Naive thymus-derived CD4-positive, alpha-beta T cell (primary cell): ENCODE measurements around the gene UHRF1. TPM values are rescaled to one million over a fixed set of nuclear protein-coding genes. Genes with fewer than 3 reads are reported as not detected.

Experiments used
- ATAC-seq: fragments of 150-1000 bp; cut with Tn5 transposase; 2 replicates; pipeline ENCODE4 v1.10.0; 2021; ENCODE audit warnings: mild to moderate bottlenecking, moderate library complexity
- CTCF ChIA-PET: fragments of 350-600 bp; sonication (Branson Sonifier 250); formaldehyde crosslinking; loops from one replicate; lab custom pipeline; 2021; ENCODE audit warnings: antibody characterized with exemption; lab: Charles Lee
- POLR2A ChIA-PET: fragments of 350-600 bp; sonication (Branson Sonifier 250); formaldehyde crosslinking; loops from one replicate; lab custom pipeline; 2021; ENCODE audit warnings: antibody characterized with exemption, inconsistent platforms; lab: Charles Lee
- DNase-seq, 9 donors: peaks; one replicate each; pipeline versions ENCODE4 v3.0.0 to v3.0.0-alpha.2; 2020 to 2022; ENCODE audit warnings: mixed read lengths in 1 of 9
- H3K27ac ChIP-seq: one replicate; pipeline ENCODE4 v1.7.0; 2013; ENCODE audit warnings: mild to moderate bottlenecking, low read depth, low read length, moderate library complexity
- H3K27me3 ChIP-seq, 2 donors: one replicate each; pipeline ENCODE4 v1.7.0; 2013; ENCODE audit warnings: low read length in 2 of 2, mild to moderate bottlenecking in 2 of 2, moderate library complexity in 2 of 2; ENCODE audit not compliant: control insufficient read depth in 2 of 2, insufficient read depth in 2 of 2
- H3K36me3 ChIP-seq, 3 experiments: 1 replicate in 2 of 3; 2 replicates in 1 of 3; pipeline ENCODE4 v1.7.0; 2013; ENCODE audit warnings: low read length in 3 of 3, mild to moderate bottlenecking in 3 of 3, moderate library complexity in 1 of 3; ENCODE audit not compliant: insufficient read depth in 3 of 3, control insufficient read depth in 2 of 3
- H3K4me1 ChIP-seq, 2 donors: one replicate each; pipeline ENCODE4 v1.7.0; 2013; ENCODE audit warnings: low read length in 2 of 2, mild to moderate bottlenecking in 2 of 2, moderate library complexity in 1 of 2; ENCODE audit not compliant: control insufficient read depth in 2 of 2, insufficient read depth in 2 of 2
- H3K4me3 ChIP-seq: 2 replicates; pipeline ENCODE4 v1.7.0; 2013; ENCODE audit warnings: mild to moderate bottlenecking, low read length
- H3K9me3 ChIP-seq, 3 experiments: 1 replicate in 2 of 3; 2 replicates in 1 of 3; pipeline ENCODE4 v1.7.0; 2013; ENCODE audit warnings: low read length in 3 of 3; ENCODE audit not compliant: control insufficient read depth in 2 of 3
- H3K27ac Mint-ChIP-seq, 9 donors: one replicate each; pipeline ENCODE4 v1.8.0; 2020 to 2022; ENCODE audit warnings: mixed read lengths in 9 of 9, mild to moderate bottlenecking in 8 of 9, moderate library complexity in 5 of 9, inconsistent platforms in 2 of 9
- H3K27me3 Mint-ChIP-seq, 5 donors: one replicate each; pipeline ENCODE4 v1.8.0; 2021 to 2022; ENCODE audit warnings: mixed read lengths in 5 of 5, mild to moderate bottlenecking in 1 of 5
- H3K36me3 Mint-ChIP-seq, 5 donors: one replicate each; pipeline ENCODE4 v1.8.0; 2020 to 2022; ENCODE audit warnings: mixed read lengths in 5 of 5, mild to moderate bottlenecking in 3 of 5, inconsistent platforms in 1 of 5
- H3K4me1 Mint-ChIP-seq, 7 donors: one replicate each; pipeline ENCODE4 v1.8.0; 2020 to 2022; ENCODE audit warnings: mixed read lengths in 7 of 7, mild to moderate bottlenecking in 3 of 7, inconsistent platforms in 1 of 7
- H3K4me3 Mint-ChIP-seq, 10 donors: one replicate each; pipeline ENCODE4 v1.8.0; 2020 to 2022; ENCODE audit warnings: mild to moderate bottlenecking in 10 of 10, mixed read lengths in 10 of 10, moderate library complexity in 6 of 10, inconsistent platforms in 2 of 10
- H3K9me3 Mint-ChIP-seq, 11 donors: one replicate each; pipeline ENCODE4 v1.8.0; 2020 to 2022; ENCODE audit warnings: mixed read lengths in 11 of 11, mild to moderate bottlenecking in 4 of 11, inconsistent platforms in 1 of 11, moderate library complexity in 1 of 11
- intact Hi-C, 2 donors: fragments of 100-400 bp; cut with micrococcal nuclease; formaldehyde crosslinking; loops; one replicate each; pipeline ENCODE4 v1.15.1; 2023
- polyA plus RNA-seq, 2 donors: library from polyadenylated mRNA; unstranded; fragments of 300-500 nt; fragmentation: Illumina TruSeq; gene quantifications; one replicate each; pipeline ENCODE4 v1.2.3, GENCODE V29; 2021
- total RNA-seq, 6 experiments: library from RNA in 5 of 6; stranded (reverse) in 5 of 6; gene quantifications; 1 replicate in 5 of 6; 2 replicates in 1 of 6; pipeline ENCODE4 v1.2.3 and lab custom pipeline; 2021 to 2026

The UHRF1 gene
- total and polyA plus RNA-seq, 7 experiments from 2014 or later, result 0.06 to 94.0 (median 0.11) TPM

GRCh38 chr19:4969292-4969771 lies 60.0 kb downstream of the UHRF1 start:
- Histone ChIP-seq H3K27ac (peak overlapping the region; percentile 67), H3K36me3 (no peaks in the 10 kb centered on the region), H3K9me3 (no peaks in the 10 kb centered on the region), H3K27me3 (no peaks in the 10 kb centered on the region), H3K4me3 (peak overlapping the region; percentile 64), H3K4me1 (peaks cover 26 to 29% of the 10 kb centered on the region in 2 donors)
- no peak for ATAC-seq
- ChIA-PET CTCF (no interaction called here), POLR2A (interaction anchor here (0.5 to 3.9 kb wide), 10 partner anchors 21 to 1371 kb away, joined by 3 to 63 read pairs (median 6); partner anchors contain the start of genes FEM1A, PLIN3 and YJU2)
- Mint-ChIP-seq H3K9me3 (peaks cover 0 to 2% (median 0%) of the 10 kb centered on the region in 11 donors), H3K27me3 (no peaks in the 10 kb centered on the region), H3K36me3 (peaks cover 0 to 16% (median 0%) of the 10 kb centered on the region in 5 donors), H3K4me3 (peak overlapping the region; percentile 87 to 97 (median 92)), H3K27ac (peak overlapping the region; percentile 70 to 94 (median 88)), H3K4me1 (peaks cover 26 to 40% (median 32%) of the 10 kb centered on the region in 7 donors)
- intact Hi-C loops, result loop anchor here (2.0 to 10.0 kb wide), 8 partner anchors 103 to 1207 kb away; partner anchors contain the start of genes APBA3 (in 1 of the 2), HSD11B1L (in 1 of the 2), MICOS13 (in 1 of the 2) and MRPL54 (in 1 of the 2)
- DNase-seq, result no peak

GRCh38 chr19:4969772-4970531 lies 60.7 kb downstream of the UHRF1 start:
- intact Hi-C loops, result loop anchor here (2.0 to 10.0 kb wide), 9 partner anchors 61 to 1208 kb away; partner anchors contain the start of genes APBA3 (in 1 of the 2), HSD11B1L (in 1 of the 2), MICOS13 (in 1 of the 2) and MRPL54 (in 1 of the 2)
- peak overlapping the region; percentile 67 for H3K27ac ChIP-seq
- peak overlapping the region; percentile 64 for H3K4me3 ChIP-seq
- peaks cover 26 to 45% (median 37%) of the 10 kb centered on the region in 7 donors for H3K4me1 Mint-ChIP-seq
- no peaks in the 10 kb centered on the region for H3K27me3 Mint-ChIP-seq
- DNase-seq, result peak in 6 of 9 donors; percentile 5 to 35 (median 22)
- H3K4me1 ChIP-seq, result peaks cover 26 to 29% of the 10 kb centered on the region in 2 donors
- H3K9me3 Mint-ChIP-seq, result peaks cover 0 to under 1% (median 0%) of the 10 kb centered on the region in 11 donors
- H3K9me3 ChIP-seq, result no peaks in the 10 kb centered on the region
- no peaks in the 10 kb centered on the region for H3K27me3 ChIP-seq
- H3K4me3 Mint-ChIP-seq, result peak overlapping the region; percentile 87 to 97 (median 92)
- no peak for ATAC-seq
- peaks cover 0 to 11% (median 2%) of the 10 kb centered on the region in 5 donors for H3K36me3 Mint-ChIP-seq
- ChIA-PET POLR2A (interaction anchor here (0.8 to 3.9 kb wide), 3 partner anchors 54 to 245 kb away, joined by 4 to 63 read pairs (median 10); no protein-coding TSS in a partner anchor), CTCF (interaction anchor here (0.8 to 1.7 kb wide), 2 partner anchors 58 to 102 kb away, joined by 5 to 6 read pairs; no protein-coding TSS in a partner anchor)
- H3K36me3 ChIP-seq, result no peaks in the 10 kb centered on the region
- peak overlapping the region; percentile 70 to 94 (median 88) for H3K27ac Mint-ChIP-seq

- intact Hi-C loops, result loop anchor here in 1 of 2 donors (2.0 kb wide), 1 partner anchor 60 kb away; no protein-coding TSS in a partner anchor
- peaks cover 26 to 29% of the 10 kb centered on the region in 2 donors for H3K4me1 ChIP-seq
- Mint-ChIP-seq H3K4me1 (peaks cover 26 to 49% (median 39%) of the 10 kb centered on the region in 7 donors), H3K9me3 (no peaks in the 10 kb centered on the region), H3K27me3 (no peaks in the 10 kb centered on the region), H3K27ac (peak overlapping the region; percentile 70 to 94 (median 88)), H3K4me3 (peak overlapping the region; percentile 87 to 97 (median 92)), H3K36me3 (peaks cover 0 to 7% (median 4%) of the 10 kb centered on the region in 5 donors)
- DNase-seq (peak in 6 of 9 donors; percentile 5 to 35 (median 18)), ATAC-seq (no peak)
- no peaks in the 10 kb centered on the region for H3K9me3 ChIP-seq
- peak overlapping the region; percentile 67 for H3K27ac ChIP-seq
- no peaks in the 10 kb centered on the region for H3K36me3 ChIP-seq
- CTCF ChIA-PET, result interaction anchor here (0.8 to 1.7 kb wide), 2 partner anchors 59 to 103 kb away, joined by 5 to 6 read pairs; no protein-coding TSS in a partner anchor
- no peaks in the 10 kb centered on the region for H3K27me3 ChIP-seq
- H3K4me3 ChIP-seq, result peak overlapping the region; percentile 64
- POLR2A ChIA-PET, result interaction anchor here (1.4 to 3.9 kb wide), 3 partner anchors 55 to 179 kb away, joined by 5 to 63 read pairs (median 10); partner anchors contain the start of gene FEM1A
These were observed 61.5 kb downstream of the UHRF1 start for GRCh38 chr19:4970558-4971423.

DNA sequence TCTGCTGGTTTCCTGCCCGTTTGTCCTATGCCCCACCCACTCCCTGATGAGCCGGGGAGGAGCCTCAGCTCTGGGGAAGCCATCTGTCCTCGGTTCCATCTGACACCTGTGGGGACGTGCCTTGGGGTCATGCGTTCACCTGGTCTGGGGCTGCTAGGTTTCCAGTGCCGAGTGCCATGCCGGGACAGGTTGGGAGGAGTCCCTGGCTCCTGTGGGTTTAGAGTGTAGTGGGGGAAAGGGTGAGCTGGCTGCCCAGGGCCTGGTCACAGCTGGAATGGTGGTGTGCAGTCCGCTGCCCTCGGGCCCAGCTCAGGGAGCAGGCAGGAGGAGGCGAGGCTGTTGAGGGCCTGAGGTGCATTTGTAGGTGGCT lies 62.1 kb downstream of the UHRF1 start:
- intact Hi-C loops, result loop anchor here in 1 of 2 donors (2.0 kb wide), 1 partner anchor 59 kb away; no protein-coding TSS in a partner anchor
- H3K27me3 Mint-ChIP-seq, result no peaks in the 10 kb centered on the region
- no peak for ATAC-seq
- peak overlapping the region; percentile 87 to 97 (median 92) for H3K4me3 Mint-ChIP-seq
- peak overlapping the region in 7 of 9 donors; percentile 44 to 92 (median 78) for H3K27ac Mint-ChIP-seq
- H3K27me3 ChIP-seq, result no peaks in the 10 kb centered on the region
- peaks cover 26 to 29% of the 10 kb centered on the region in 2 donors for H3K4me1 ChIP-seq
- peak overlapping the region; percentile 67 for H3K27ac ChIP-seq
- H3K36me3 ChIP-seq, result no peaks in the 10 kb centered on the region
- peaks cover 26 to 53% (median 39%) of the 10 kb centered on the region in 7 donors for H3K4me1 Mint-ChIP-seq
- CTCF ChIA-PET, result interaction anchor here (1.0 to 1.7 kb wide), 2 partner anchors 59 to 60 kb away, joined by 3 to 6 read pairs; no protein-coding TSS in a partner anchor
- DNase-seq, result peak in 5 of 9 donors; percentile 13 to 44 (median 31)
- H3K4me3 ChIP-seq, result peak overlapping the region; percentile 64
- peaks cover 0 to 7% (median 4%) of the 10 kb centered on the region in 5 donors for H3K36me3 Mint-ChIP-seq
- no peaks in the 10 kb centered on the region for H3K9me3 ChIP-seq
- H3K9me3 Mint-ChIP-seq, result no peaks in the 10 kb centered on the region
- POLR2A ChIA-PET, result interaction anchor here (1.3 to 3.9 kb wide), 4 partner anchors 15 to 180 kb away, joined by 3 to 63 read pairs (median 8); partner anchors contain the start of gene FEM1A

DNA sequence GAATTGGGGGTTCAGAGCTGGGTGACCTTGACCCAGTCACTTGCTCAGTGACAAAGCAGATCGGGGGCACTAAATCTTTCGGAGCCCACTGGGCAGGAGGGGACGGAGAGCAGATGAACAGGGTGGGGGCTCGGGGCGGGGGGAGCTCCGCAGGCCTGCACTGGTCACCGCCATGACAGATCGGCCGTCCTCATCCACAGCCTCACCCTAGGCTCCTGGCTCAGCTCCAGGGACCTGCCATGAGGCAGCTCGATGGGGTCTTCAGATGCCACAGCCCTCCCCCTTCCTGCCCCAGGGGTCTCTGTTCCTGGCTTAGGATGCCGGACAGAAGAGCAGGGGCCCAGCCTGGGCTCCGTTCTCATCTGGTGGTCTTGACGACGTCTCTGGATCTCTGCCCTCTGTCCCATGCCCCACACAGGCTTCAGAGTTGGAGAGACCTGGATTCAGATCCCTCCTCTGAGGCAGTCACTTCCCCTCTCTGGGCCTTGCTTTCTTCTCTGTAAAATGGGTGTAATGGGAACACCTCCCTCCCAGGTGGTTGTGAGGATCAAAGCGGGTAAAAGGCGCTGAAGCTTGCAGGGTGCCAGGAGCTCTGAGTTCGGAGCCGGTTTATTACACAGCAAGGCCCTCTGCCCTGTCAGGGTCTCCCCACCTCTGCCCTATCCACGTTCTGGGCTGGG lies 62.7 kb downstream of the UHRF1 start:
- no peak for DNase-seq
- peaks cover 0 to 9% (median 6%) of the 10 kb centered on the region in 5 donors for H3K36me3 Mint-ChIP-seq
- no peaks in the 10 kb centered on the region for H3K27me3 Mint-ChIP-seq
- ChIA-PET POLR2A (interaction anchor here (1.3 to 2.3 kb wide), 3 partner anchors 15 to 181 kb away, joined by 3 to 10 read pairs (median 5); partner anchors contain the start of gene FEM1A), CTCF (interaction anchor here (1.0 kb wide), 1 partner anchor 58 kb away, joined by 3 read pairs; no protein-coding TSS in a partner anchor)
- no peak for ATAC-seq
- H3K4me3 ChIP-seq, result peak overlapping the region; percentile 64
- peaks cover 0 to 1% (median 0%) of the 10 kb centered on the region in 3 experiments for H3K36me3 ChIP-seq
- no peaks in the 10 kb centered on the region for H3K9me3 Mint-ChIP-seq
- intact Hi-C loops, result loop anchor here in 1 of 2 donors (2.0 kb wide), 1 partner anchor 59 kb away; no protein-coding TSS in a partner anchor
- no peaks in the 10 kb centered on the region for H3K27me3 ChIP-seq
- peaks cover 26 to 29% of the 10 kb centered on the region in 2 donors for H3K4me1 ChIP-seq
- H3K27ac Mint-ChIP-seq, result peak overlapping the region in 3 of 9 donors; percentile 76 to 88 (median 78)
- H3K9me3 ChIP-seq, result no peaks in the 10 kb centered on the region
- H3K4me3 Mint-ChIP-seq, result peak overlapping the region; percentile 65 to 97 (median 92)
- H3K4me1 Mint-ChIP-seq, result peaks cover 27 to 56% (median 42%) of the 10 kb centered on the region in 7 donors
- no peak overlapping the region for H3K27ac ChIP-seq
